Suprapubic skin (tissue), 4 donors: ENCODE data around the gene PCDHB16.
"Not testable (repeated sequence)": the region's sequence is repeated elsewhere in the genome, so short reads cannot be mapped to it uniquely, and the experiment has no call there.

Source experiments
- EP300 ChIP-seq: sonication (generic); formaldehyde crosslinking; IDR thresholded peaks from one replicate; pipeline ENCODE4 v1.6.1; 2017; ENCODE audit warnings: antibody characterized with exemption
- POLR2A ChIP-seq, 2 donors: fragments of 450-650 bp; IDR thresholded peaks; one replicate each; pipeline ENCODE4 v1.6.1; 2017; ENCODE audit warnings: antibody characterized with exemption in 2 of 2, mild to moderate bottlenecking in 2 of 2, moderate library complexity in 2 of 2
- POLR2AphosphoS5 ChIP-seq, 3 donors: sonication (generic); formaldehyde crosslinking; IDR thresholded peaks; one replicate each; pipeline ENCODE4 v1.6.1; 2017; ENCODE audit warnings: antibody characterized with exemption in 3 of 3
- TF ChIP-seq, protein P1 (sequence below), 2 donors: fragments of 200-600 bp in 1 of 2; fragments of 450-650 bp in 1 of 2; sonication (generic) in 1 of 2; IDR thresholded peaks; one replicate each; pipeline ENCODE4 v1.5.1; 2016 to 2019; ENCODE audit warnings: antibody characterized with exemption in 2 of 2, mild to moderate bottlenecking in 1 of 2, moderate library complexity in 1 of 2

DNA sequence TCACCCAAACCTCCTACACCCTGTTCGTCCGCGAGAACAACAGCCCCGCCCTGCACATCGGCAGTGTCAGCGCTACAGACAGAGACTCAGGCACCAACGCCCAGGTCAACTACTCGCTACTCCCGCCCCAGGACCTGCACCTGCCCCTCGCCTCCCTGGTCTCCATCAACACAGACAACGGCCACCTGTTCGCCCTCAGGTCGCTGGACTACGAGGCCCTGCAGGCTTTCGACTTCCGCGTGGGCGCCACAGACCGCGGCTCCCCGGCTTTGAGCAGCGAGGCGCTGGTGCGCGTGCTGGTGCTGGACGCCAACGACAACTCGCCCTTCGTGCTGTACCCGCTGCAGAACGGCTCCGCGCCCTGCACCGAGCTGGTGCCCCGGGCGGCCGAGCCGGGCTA, 18.9 kb downstream of the PCDHB16 start:
- not testable (repeated sequence) for TF ChIP-seq EP300; POLR2AphosphoS5 (IDR thresholded peaks at IDR 0.05); POLR2A (IDR thresholded peaks at IDR 0.05)
- TF ChIP-seq, protein P1, sequence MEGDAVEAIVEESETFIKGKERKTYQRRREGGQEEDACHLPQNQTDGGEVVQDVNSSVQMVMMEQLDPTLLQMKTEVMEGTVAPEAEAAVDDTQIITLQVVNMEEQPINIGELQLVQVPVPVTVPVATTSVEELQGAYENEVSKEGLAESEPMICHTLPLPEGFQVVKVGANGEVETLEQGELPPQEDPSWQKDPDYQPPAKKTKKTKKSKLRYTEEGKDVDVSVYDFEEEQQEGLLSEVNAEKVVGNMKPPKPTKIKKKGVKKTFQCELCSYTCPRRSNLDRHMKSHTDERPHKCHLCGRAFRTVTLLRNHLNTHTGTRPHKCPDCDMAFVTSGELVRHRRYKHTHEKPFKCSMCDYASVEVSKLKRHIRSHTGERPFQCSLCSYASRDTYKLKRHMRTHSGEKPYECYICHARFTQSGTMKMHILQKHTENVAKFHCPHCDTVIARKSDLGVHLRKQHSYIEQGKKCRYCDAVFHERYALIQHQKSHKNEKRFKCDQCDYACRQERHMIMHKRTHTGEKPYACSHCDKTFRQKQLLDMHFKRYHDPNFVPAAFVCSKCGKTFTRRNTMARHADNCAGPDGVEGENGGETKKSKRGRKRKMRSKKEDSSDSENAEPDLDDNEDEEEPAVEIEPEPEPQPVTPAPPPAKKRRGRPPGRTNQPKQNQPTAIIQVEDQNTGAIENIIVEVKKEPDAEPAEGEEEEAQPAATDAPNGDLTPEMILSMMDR (IDR thresholded peaks at IDR 0.05): not testable (repeated sequence)
